Psoas muscle (tissue), 8 donors: Measurements from ENCODE around the gene RREB1. TPM values are rescaled to one million over a fixed set of nuclear protein-coding genes. Genes with fewer than 3 reads are reported as not detected.
A peak's percentile ranks its signal among the peaks of the same experiment; 100 is the strongest.

Source experiments
- ATAC-seq, 4 donors: fragments of 200-7000 bp; cut with Tn5 transposase; one replicate each; pipeline ENCODE4 v1.9.1; 2020; ENCODE audit warnings: moderate library complexity in 3 of 4, mild to moderate bottlenecking in 2 of 4
- DNase-seq, 2 donors: peaks; one replicate each; pipeline ENCODE4 v3.0.0-alpha.2; 2020
- H3K27ac ChIP-seq: fragments of 200-600 bp; one replicate; pipeline ENCODE4 v1.8.0; 2022
- H3K27me3 ChIP-seq, 3 donors: fragments of 200-600 bp in 1 of 3; one replicate each; pipeline versions ENCODE4 v1.6.1 to v1.8.0; 2013 to 2022; ENCODE audit warnings: low read length in 2 of 3, mild to moderate bottlenecking in 2 of 3, moderate library complexity in 1 of 3; ENCODE audit not compliant: insufficient read depth in 3 of 3
- H3K36me3 ChIP-seq, 2 donors: fragments of 200-600 bp in 1 of 2; one replicate each; pipeline versions ENCODE4 v1.6.1 to v1.8.0; 2013 to 2022; ENCODE audit warnings: low read depth in 1 of 2, mild to moderate bottlenecking in 1 of 2, moderate library complexity in 1 of 2; ENCODE audit not compliant: insufficient read depth in 1 of 2
- H3K4me1 ChIP-seq: fragments of 200-600 bp; one replicate; pipeline ENCODE4 v1.8.0; 2022
- H3K4me3 ChIP-seq: fragments of 200-600 bp; one replicate; pipeline ENCODE4 v1.8.0; 2022; ENCODE audit warnings: mild to moderate bottlenecking
- H3K9me3 ChIP-seq: fragments of 200-600 bp; one replicate; pipeline ENCODE4 v1.8.0; 2022
- CTCF ChIP-seq: fragments of 200-600 bp; IDR thresholded peaks from one replicate; pipeline ENCODE4 v1.8.0; 2022; ENCODE audit warnings: antibody characterized with exemption
- WGBS, 3 donors: extraction: QIAGEN DNeasy Blood & Tissue Kit; methylation state at CpG; one replicate each; pipeline versions ENCODE4 v1.1.6 to v1.1.7; 2013; 5-methylcytosine and 5-hydroxymethylcytosine counted together
- intact Hi-C, 2 donors: fragments of 100-400 bp; cut with DNase I; formaldehyde crosslinking; loops; one replicate each; pipeline versions ENCODE4 v1.11.0 to v1.14.2; 2022
- polyA plus RNA-seq, 3 donors: library from polyadenylated mRNA; stranded (reverse); fragments of 200-250 nt; gene quantifications; one replicate each; pipeline ENCODE4 v1.2.3, GENCODE V29; 2013
- total RNA-seq, 4 donors: library from RNA; stranded (reverse); fragmentation: NEBNext Ultra II Directional in 2 of 4; extraction: Animal tissue kit (Norgen Biotek cat#: 25700) in 2 of 4; gene quantifications; one replicate each; pipeline versions ENCODE4 v1.2.1 to v1.2.4, GENCODE V29; 2021 to 2023
- donor health status: healthy with polysubstance abuse.
- donor health status: DM: no; HTN: no; CAD: no; lungs with moderate emphysema.
- donor health status: Bipolar disorder and iron deficiency.
- donor health status: healthy.
- donor health status: DM: yes; HTN: yes; CAD: no.
- donor health status: DM: no; HTN: no; CAD: no.
- donor health status: DM: no; HTN: no; CAD: no.
- donor health status: DM: yes; HTN: yes; CAD: no.

RREB1 gene
- total and polyA plus RNA-seq, 7 donors, result 4.6 to 49.4 (median 32.7) TPM

GRCh38 chr6:7216941-7217621, 109.3 kb downstream of the RREB1 start:
- TF ChIP-seq CTCF, result no peak
- no peaks in the 10 kb centered on the region for H3K27me3 ChIP-seq
- WGBS, 3 donors, result 32 to 37% (median 34%) methylated on average over 17 of the region's 17 CpGs
- peak overlapping the region; percentile 95 for H3K27ac ChIP-seq
- H3K4me3 ChIP-seq, result peak overlapping the region; percentile 17
- no peaks in the 10 kb centered on the region for H3K9me3 ChIP-seq
- H3K36me3 ChIP-seq, result peaks cover 5 to 23% of the 10 kb centered on the region in 2 donors
- peak; percentile 70 to 88 for DNase-seq
- ATAC-seq, result peak; percentile 84 to 89 (median 86)
- intact Hi-C loops, result loop anchor here (5.0 to 10.0 kb wide), 6 partner anchors 45 to 315 kb away; no protein-coding TSS in a partner anchor
- peaks cover 71% of the 10 kb centered on the region for H3K4me1 ChIP-seq

GRCh38 chr6:7218406-7218988, 110.7 kb downstream of the RREB1 start:
- H3K9me3 ChIP-seq, result no peaks in the 10 kb centered on the region
- TF ChIP-seq CTCF, result no peak
- H3K36me3 ChIP-seq, result peaks cover 0 to 28% of the 10 kb centered on the region in 2 donors
- H3K4me1 ChIP-seq, result peaks cover 64% of the 10 kb centered on the region
- ATAC-seq (no peak), DNase-seq (no peak)
- no peaks in the 10 kb centered on the region for H3K27me3 ChIP-seq
- intact Hi-C loops, result loop anchor here (5.0 to 10.0 kb wide), 6 partner anchors 46 to 316 kb away; no protein-coding TSS in a partner anchor
- WGBS, 3 donors, result 76 to 92% (median 76%) methylated on average over 2 of the region's 2 CpGs
- no peak overlapping the region for H3K4me3 ChIP-seq
- peak overlapping the region; percentile 95 for H3K27ac ChIP-seq

DNA sequence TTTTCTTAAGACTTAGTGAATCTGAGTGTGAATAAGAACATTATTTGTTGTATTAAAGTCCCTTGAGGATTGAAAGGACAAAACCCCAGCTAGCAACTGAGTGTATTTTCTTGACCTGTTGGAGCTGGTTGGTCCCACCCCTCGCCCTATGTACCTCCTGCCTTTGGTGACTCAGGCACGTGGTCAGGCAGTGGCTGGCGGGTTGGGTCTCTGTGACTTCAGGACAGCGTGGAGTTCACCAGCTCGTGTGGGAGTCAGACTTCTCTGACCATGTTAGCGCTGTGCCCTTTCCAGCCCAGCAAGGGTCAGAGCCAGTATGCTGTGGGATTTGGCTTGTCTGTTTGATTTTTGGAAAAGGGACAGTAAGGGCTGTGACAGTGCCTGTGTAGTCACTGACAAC, 111.5 kb downstream of the RREB1 start:
- Histone ChIP-seq H3K9me3 (no peaks in the 10 kb centered on the region), H3K36me3 (peaks cover 0 to 29% of the 10 kb centered on the region in 2 donors), H3K4me3 (no peak overlapping the region), H3K27ac (peak overlapping the region; percentile 95), H3K4me1 (peaks cover 56% of the 10 kb centered on the region), H3K27me3 (no peaks in the 10 kb centered on the region)
- intact Hi-C loops, result loop anchor here (5.0 to 10.0 kb wide), 6 partner anchors 47 to 317 kb away; no protein-coding TSS in a partner anchor
- TF ChIP-seq CTCF, result no peak
- ATAC-seq (peak in 3 of 4 donors; percentile 21 to 45 (median 23)), DNase-seq (peak in 1 of 2 donors; percentile 72)
- WGBS, 3 donors, result 25 to 56% (median 32%) methylated on average over 6 of the region's 6 CpGs

- Histone ChIP-seq H3K36me3 (peaks cover 9 to 52% of the 10 kb centered on the region in 2 donors), H3K27ac (peak overlapping the region; percentile 2), H3K9me3 (no peaks in the 10 kb centered on the region), H3K27me3 (no peaks in the 10 kb centered on the region), H3K4me1 (peaks cover 34% of the 10 kb centered on the region), H3K4me3 (no peak overlapping the region)
- intact Hi-C loops, result no loop called here
- DNase-seq (no peak), ATAC-seq (no peak)
- 84% methylated on average over 5 of the region's 5 CpGs for WGBS, 3 donors
- TF ChIP-seq CTCF, result no peak
Measured at GRCh38 chr6:7222197-7222596, 114.4 kb downstream of the RREB1 start.
